ENCODE measurements around the gene SPRY4.

DNA sequence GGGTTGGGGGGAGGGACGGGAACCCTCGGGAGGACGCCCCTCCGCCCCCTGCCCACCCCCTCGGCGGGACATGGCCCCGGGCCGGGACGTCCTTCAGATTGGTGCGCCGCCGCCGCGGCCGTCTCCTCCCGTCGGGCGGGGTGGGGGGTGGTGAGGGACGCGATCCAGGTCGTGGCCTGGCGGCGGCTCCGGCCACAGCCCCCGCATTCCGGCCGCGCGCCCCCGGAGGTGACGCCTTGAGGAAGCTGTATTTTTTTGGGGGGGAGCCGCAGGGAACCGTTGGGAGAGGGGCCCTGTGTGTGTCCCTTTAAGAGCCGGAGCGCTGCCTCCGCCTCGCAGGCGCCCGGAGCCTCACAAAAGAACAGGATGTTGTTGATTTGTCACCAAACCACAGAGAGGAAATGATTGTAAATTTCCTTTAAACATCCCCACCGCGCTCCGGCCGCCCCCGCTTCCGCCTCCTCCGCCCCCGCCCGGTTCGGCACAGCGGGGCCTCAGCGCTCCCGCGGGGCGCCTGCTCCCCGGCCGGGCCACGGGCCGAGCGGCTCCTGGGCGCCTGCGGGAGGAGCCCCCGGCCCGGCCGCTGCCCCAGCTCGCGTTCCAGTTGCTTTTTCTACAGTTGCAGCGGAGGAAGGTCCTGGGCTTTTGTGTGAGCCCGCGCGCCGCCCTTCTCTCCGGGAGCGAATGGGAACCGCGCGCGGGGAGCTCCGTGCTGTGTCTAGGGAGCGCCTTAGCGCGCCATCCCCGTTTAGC is 32.1 kb upstream of the SPRY4 start:
- TF ChIP-seq, protein P1, sequence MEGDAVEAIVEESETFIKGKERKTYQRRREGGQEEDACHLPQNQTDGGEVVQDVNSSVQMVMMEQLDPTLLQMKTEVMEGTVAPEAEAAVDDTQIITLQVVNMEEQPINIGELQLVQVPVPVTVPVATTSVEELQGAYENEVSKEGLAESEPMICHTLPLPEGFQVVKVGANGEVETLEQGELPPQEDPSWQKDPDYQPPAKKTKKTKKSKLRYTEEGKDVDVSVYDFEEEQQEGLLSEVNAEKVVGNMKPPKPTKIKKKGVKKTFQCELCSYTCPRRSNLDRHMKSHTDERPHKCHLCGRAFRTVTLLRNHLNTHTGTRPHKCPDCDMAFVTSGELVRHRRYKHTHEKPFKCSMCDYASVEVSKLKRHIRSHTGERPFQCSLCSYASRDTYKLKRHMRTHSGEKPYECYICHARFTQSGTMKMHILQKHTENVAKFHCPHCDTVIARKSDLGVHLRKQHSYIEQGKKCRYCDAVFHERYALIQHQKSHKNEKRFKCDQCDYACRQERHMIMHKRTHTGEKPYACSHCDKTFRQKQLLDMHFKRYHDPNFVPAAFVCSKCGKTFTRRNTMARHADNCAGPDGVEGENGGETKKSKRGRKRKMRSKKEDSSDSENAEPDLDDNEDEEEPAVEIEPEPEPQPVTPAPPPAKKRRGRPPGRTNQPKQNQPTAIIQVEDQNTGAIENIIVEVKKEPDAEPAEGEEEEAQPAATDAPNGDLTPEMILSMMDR (IDR thresholded peaks at IDR 0.05 in 8 of 11, conservative IDR thresholded peaks at IDR 0.05 in 3 of 11): peak in 1 of 11 experiments; percentile 23
- peak; percentile 84 to 90 (median 89) for TF ChIP-seq POLR2AphosphoS5 (IDR thresholded peaks at IDR 0.05)
